HFF-Myc (cell line): ENCODE measurements around the gene PNLIPRP3.
"Not testable (repeated sequence)": the region's sequence is repeated elsewhere in the genome, so short reads cannot be mapped to it uniquely, and the experiment has no call there.

ENCODE experiments used
- DNase-seq: peaks from one replicate; pipeline ENCODE4 v3.0.0-alpha.2; 2011; ENCODE audit warnings: low read depth; ENCODE audit errors: extremely low read depth
- H3K4me3 ChIP-seq: replicated peaks from 2 replicates; pipeline ENCODE4 v1.5.1; 2011; ENCODE audit warnings: low read depth, mild to moderate bottlenecking, control low read depth, low read length
- CTCF ChIP-seq: IDR thresholded peaks from 2 replicates; pipeline ENCODE4 v1.5.1; 2012; ENCODE audit warnings: mild to moderate bottlenecking, low read depth, low read length, control low read depth; ENCODE audit errors: missing control alignments

Gene PNLIPRP3

DNA sequence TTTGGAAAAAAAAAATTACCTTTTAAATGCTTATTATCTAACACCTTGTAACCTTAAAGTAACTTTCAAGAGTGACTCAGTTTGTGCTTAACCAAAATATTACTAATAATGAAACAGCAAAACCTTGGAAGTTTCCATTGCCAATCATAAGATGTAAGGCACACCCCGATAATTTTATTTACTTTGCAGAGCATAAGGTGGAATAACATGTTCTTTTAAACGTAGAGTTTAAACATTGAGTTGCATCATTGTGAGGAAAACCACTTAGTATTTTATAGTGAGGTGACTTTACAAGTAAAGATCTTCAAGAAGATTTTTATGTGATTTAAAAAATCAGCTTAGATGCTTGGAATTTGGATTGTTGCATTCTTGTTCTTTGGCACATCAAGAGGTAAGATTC, at the start of gene PNLIPRP3:
PNLIPRP3 (plus strand) TSS at position 177 of the 400 bp plus-strand sequence; CDS start at position 343, 166 bp downstream.
- H3K4me3 ChIP-seq, result no peak within 1 kb of the TSS
- no peak for TF ChIP-seq CTCF
- DNase-seq, result no peak

DNA sequence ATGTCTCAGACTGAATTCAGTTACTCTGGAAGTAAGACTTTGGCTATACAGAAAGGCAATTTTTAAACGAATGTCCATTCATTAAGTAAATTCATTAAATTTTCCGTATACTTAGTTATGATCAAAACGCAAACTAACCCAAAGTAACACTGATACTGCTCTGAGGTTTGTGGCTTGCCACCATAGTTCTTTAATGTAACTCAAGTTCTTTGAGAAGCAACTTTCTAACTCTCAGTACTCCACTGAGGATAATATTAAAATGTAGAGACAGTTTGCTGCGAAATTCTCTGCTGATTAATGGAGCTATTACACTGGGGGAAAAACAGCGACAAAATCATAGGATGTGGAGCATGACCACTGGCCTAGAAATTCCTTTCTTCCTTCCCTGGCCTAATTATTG, 45.4 kb upstream of the PNLIPRP3 start:
- no peak for TF ChIP-seq CTCF
- no peak overlapping the region for H3K4me3 ChIP-seq
- DNase-seq, result no peak

DNA sequence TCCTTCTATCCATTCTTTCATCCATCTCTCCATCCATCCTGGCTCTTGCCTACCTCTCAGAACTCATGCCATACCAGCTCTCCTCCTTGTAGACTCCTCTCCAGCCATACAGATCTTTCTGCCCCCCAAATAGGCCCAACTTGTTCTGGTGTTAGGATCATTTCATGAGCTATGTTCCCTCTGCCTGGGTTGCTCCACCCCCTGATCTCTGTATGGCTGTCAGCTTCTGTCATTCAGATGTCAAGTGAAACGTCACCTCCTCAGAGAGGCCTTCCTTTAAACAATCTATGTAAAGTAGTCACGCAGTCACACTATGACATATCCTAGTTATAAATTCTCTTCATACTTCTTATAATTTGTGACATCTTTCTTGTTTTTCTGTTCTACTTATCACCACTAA, 42.3 kb upstream of the PNLIPRP3 start:
- DNase-seq, result no peak
- H3K4me3 ChIP-seq, result no peak overlapping the region
- TF ChIP-seq CTCF, result no peak

DNA sequence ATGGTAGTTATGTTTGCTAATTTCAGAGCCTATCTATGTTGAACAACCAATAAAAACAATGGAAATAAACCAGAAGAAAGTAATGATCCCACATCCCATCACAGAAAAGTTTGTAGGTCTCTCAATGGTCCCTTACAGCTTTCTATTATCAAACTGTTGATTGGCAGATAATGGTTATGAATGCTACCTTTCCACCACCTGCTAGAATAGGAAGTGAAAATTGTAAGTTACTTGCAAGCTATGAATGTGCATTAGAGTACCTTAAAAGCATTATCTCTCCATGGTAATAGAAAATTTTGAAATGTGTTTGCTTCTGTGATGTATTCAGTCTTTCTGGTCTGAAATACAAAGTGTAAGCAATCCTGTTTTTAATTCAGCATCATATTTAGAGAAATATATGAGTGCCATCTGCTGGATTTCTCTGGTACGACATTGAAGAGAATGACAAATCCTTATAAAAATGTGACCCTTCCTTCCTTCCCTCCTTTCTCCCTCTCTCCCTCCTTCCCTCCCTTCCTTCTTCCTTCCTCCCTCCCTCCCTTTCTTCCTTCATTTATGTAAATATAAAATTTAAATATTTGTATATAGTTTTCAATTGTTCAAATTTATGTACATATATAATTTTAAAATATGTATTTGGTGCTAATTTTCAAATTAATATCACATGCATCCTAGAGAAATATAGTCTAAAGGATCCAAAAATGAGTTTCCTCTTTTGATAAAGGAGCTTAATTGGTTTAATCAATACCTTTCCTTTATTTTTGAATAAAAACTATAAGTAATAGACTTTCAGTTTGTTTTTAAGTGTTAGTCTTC, 41.4 kb upstream of the PNLIPRP3 start:
- peak; percentile 32 for DNase-seq
- no peak overlapping the region for H3K4me3 ChIP-seq
- TF ChIP-seq CTCF, result peak; percentile 31

GRCh38 chr10:116393246-116393831, 34.3 kb upstream of the PNLIPRP3 start:
- not testable (repeated sequence) for H3K4me3 ChIP-seq, DNase-seq

DNA sequence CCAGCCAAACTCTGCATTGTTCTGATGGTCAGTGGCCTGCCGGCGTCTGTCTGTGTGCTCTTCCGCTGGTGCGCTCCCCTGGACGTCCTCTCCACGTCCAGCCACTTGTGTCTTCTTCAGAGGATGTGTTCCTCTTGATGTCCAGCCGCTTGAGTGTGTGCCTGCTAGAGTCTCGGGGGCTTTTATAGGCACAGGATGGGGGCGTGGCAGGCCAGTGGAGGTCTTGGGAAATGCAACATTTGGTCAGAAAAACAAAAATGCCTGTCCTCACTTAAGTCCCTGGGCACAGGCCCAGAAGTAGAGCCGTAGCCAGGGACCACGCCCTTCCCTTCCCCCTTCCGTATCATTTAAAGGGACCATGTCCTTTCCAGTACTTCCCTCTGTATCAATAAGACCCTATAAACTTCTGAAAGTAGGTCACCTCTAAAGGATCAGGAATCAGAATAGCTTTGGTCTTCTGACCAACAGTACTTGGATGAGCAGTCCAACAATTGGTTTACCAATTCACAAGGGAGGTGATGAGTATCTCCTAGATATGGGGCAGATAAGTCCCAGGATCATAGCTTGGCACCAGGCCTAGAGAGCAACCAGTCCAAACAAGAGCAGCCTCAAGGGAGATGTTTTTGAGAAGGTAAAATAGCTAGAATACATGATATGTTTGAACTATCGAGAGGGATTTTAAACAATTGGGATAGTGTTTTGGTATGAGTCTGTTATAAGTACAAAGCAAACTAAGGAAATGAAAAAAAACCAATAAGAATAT, 32.2 kb upstream of the PNLIPRP3 start:
- DNase-seq, result no peak
- TF ChIP-seq CTCF, result no peak
- H3K4me3 ChIP-seq, result no peak overlapping the region

- no peak for TF ChIP-seq CTCF
- no peak overlapping the region for H3K4me3 ChIP-seq
- DNase-seq, result no peak
These were observed 29.4 kb upstream of the PNLIPRP3 start for GRCh38 chr10:116398224-116398623.
